Lower leg skin (tissue), 3 donors: ENCODE data around the gene CNDP2.

Experiments used
- CTCF ChIP-seq, 3 donors: fragments of 450-650 bp; IDR thresholded peaks; one replicate each; pipeline ENCODE4 v1.5.1; 2016; ENCODE audit warnings: antibody characterized with exemption in 3 of 3, mild to moderate bottlenecking in 3 of 3, moderate library complexity in 2 of 3
- POLR2A ChIP-seq, 2 donors: fragments of 450-650 bp; IDR thresholded peaks; one replicate each; pipeline ENCODE4 v1.6.1; 2016 to 2017; ENCODE audit warnings: antibody characterized with exemption in 2 of 2, mild to moderate bottlenecking in 1 of 2, moderate library complexity in 1 of 2

GRCh38 chr18:74546751-74547530 lies 50.8 kb downstream of the CNDP2 start:
- TF ChIP-seq POLR2A (IDR thresholded peaks at IDR 0.05) (no peak), CTCF (IDR thresholded peaks at IDR 0.05) (no peak)
